MCF 10A (cell line): ENCODE measurements around the gene SLC16A6. TPM values are rescaled to one million over a fixed set of nuclear protein-coding genes. Genes with fewer than 3 reads are reported as not detected.

Experiments used
- BruUV-seq: library from RNA; stranded (reverse); fragments of 400-500 nt; replicated peaks from 2 replicates; lab custom pipeline; 2021; lab: Mats Ljungman, UMichigan
- CTCF ChIA-PET: fragments of 300-600 bp; sonication (Branson Sonifier 250); formaldehyde crosslinking; extraction: SDS; loops from one replicate; lab custom pipeline; 2021; ENCODE audit warnings: antibody characterized with exemption, inconsistent platforms; lab: Yijun Ruan, JAX
- POLR2A ChIA-PET: fragments of 300-600, 350-650 bp; sonication (Branson Sonifier 250); formaldehyde crosslinking; extraction: SDS; loops from one replicate; lab custom pipeline; 2020; ENCODE audit warnings: antibody characterized with exemption, inconsistent platforms; lab: Yijun Ruan, JAX
- DNase-seq: peaks from one replicate; pipeline ENCODE4 v3.0.0-alpha.2; 2018; ENCODE audit not compliant: unreplicated experiment
- H3K27ac Mint-ChIP-seq: one replicate; pipeline ENCODE4 v1.8.0; 2022; ENCODE audit warnings: mild to moderate bottlenecking, low read depth, mixed read lengths; ENCODE audit not compliant: unreplicated experiment
- H3K27me3 Mint-ChIP-seq: one replicate; pipeline ENCODE4 v1.8.0; 2022; ENCODE audit warnings: mixed read lengths; ENCODE audit not compliant: insufficient read depth, unreplicated experiment
- H3K36me3 Mint-ChIP-seq: one replicate; pipeline ENCODE4 v1.8.0; 2022; ENCODE audit warnings: mild to moderate bottlenecking, moderate library complexity, mixed read lengths; ENCODE audit not compliant: insufficient read depth, unreplicated experiment
- H3K4me1 Mint-ChIP-seq: one replicate; pipeline ENCODE4 v1.8.0; 2022; ENCODE audit warnings: mixed read lengths; ENCODE audit not compliant: insufficient read depth, unreplicated experiment
- H3K4me3 Mint-ChIP-seq: one replicate; pipeline ENCODE4 v1.8.0; 2022; ENCODE audit warnings: mild to moderate bottlenecking, moderate library complexity, mixed read lengths; ENCODE audit not compliant: unreplicated experiment
- H3K9me3 Mint-ChIP-seq: one replicate; pipeline ENCODE4 v1.8.0; 2022; ENCODE audit warnings: mixed read lengths; ENCODE audit not compliant: unreplicated experiment
- CTCF ChIP-seq: fragments of 200-600 bp; IDR thresholded peaks from one replicate; pipeline ENCODE4 v1.8.0; 2022; ENCODE audit warnings: antibody characterized with exemption, mild to moderate bottlenecking; ENCODE audit not compliant: unreplicated experiment
- intact Hi-C: fragments of 100-400 bp; cut with micrococcal nuclease; formaldehyde crosslinking; loops from 2 replicates; pipeline ENCODE4 v1.14.1; 2022
- total RNA-seq: library from RNA; stranded (reverse); gene quantifications from 2 replicates; pipeline ENCODE4 v1.2.3, GENCODE V29; 2022

The SLC16A6 gene
- total RNA-seq, 1 experiment from 2014 or later: 1.4 TPM

- no peak for TF ChIP-seq CTCF
- DNase-seq: peak; percentile 92
- Mint-ChIP-seq H3K9me3 (no peaks in the 10 kb centered on the region), H3K4me1 (peaks cover 15% of the 10 kb centered on the region), H3K27ac (no peak overlapping the region), H3K4me3 (no peak overlapping the region), H3K27me3 (no peaks in the 10 kb centered on the region), H3K36me3 (no peaks in the 10 kb centered on the region)
- intact Hi-C loops: no loop called here
- POLR2A ChIA-PET: interaction anchor here (0.7 to 1.0 kb wide), 2 partner anchors 117 to 161 kb away, joined by 3 read pairs; no protein-coding TSS in a partner anchor
- BruUV-seq: no TSS peak
- CTCF ChIA-PET: interaction anchor here (0.7 kb wide), 1 partner anchor 432 kb away, joined by 3 read pairs; no protein-coding TSS in a partner anchor
These were observed 27.4 kb upstream of the SLC16A6 start for GRCh38 chr17:68318103-68318991.

GRCh38 chr17:68317458-68317857, 26.5 kb upstream of the SLC16A6 start:
- CTCF ChIA-PET: interaction anchor here (0.7 kb wide), 1 partner anchor 433 kb away, joined by 3 read pairs; no protein-coding TSS in a partner anchor
- BruUV-seq: no TSS peak
- POLR2A ChIA-PET: interaction anchor here (1.0 kb wide), 1 partner anchor 118 kb away, joined by 3 read pairs; no protein-coding TSS in a partner anchor
- intact Hi-C loops: no loop called here
- Mint-ChIP-seq H3K27ac (no peak overlapping the region), H3K4me1 (peaks cover 19% of the 10 kb centered on the region), H3K27me3 (no peaks in the 10 kb centered on the region), H3K9me3 (no peaks in the 10 kb centered on the region), H3K36me3 (no peaks in the 10 kb centered on the region), H3K4me3 (no peak overlapping the region)
- no peak for DNase-seq
- no peak for TF ChIP-seq CTCF

- CTCF ChIA-PET: no interaction called here
- H3K9me3 Mint-ChIP-seq: no peaks in the 10 kb centered on the region
- TF ChIP-seq CTCF: no peak
- POLR2A ChIA-PET: no interaction called here
- peaks cover 19% of the 10 kb centered on the region for H3K4me1 Mint-ChIP-seq
- H3K4me3 Mint-ChIP-seq: no peak overlapping the region
- H3K36me3 Mint-ChIP-seq: no peaks in the 10 kb centered on the region
- no peaks in the 10 kb centered on the region for H3K27me3 Mint-ChIP-seq
- DNase-seq: no peak
- no TSS peak for BruUV-seq
- H3K27ac Mint-ChIP-seq: no peak overlapping the region
- intact Hi-C loops: no loop called here
These were observed 25.0 kb upstream of the SLC16A6 start for GRCh38 chr17:68315930-68316329.

- no peaks in the 10 kb centered on the region for H3K36me3 Mint-ChIP-seq
- peak; percentile 52 for DNase-seq
- no peak overlapping the region for H3K4me3 Mint-ChIP-seq
- CTCF ChIA-PET: interaction anchor here (0.6 to 1.0 kb wide), 2 partner anchors 83 to 122 kb away, joined by 3 to 5 read pairs; no protein-coding TSS in a partner anchor
- TF ChIP-seq CTCF: no peak
- no peak overlapping the region for H3K27ac Mint-ChIP-seq
- POLR2A ChIA-PET: no interaction called here
- peaks cover 19% of the 10 kb centered on the region for H3K4me1 Mint-ChIP-seq
- H3K9me3 Mint-ChIP-seq: no peaks in the 10 kb centered on the region
- no peaks in the 10 kb centered on the region for H3K27me3 Mint-ChIP-seq
- BruUV-seq: no TSS peak
- intact Hi-C loops: no loop called here
These were observed 24.1 kb upstream of the SLC16A6 start for GRCh38 chr17:68314916-68315535.
